ENCODE results near the gene DPP7. TPM values are rescaled to one million over a fixed set of nuclear protein-coding genes. Genes with fewer than 3 reads are reported as not detected.
A peak's percentile ranks its signal among the peaks of the same experiment; 100 is the strongest.

The DPP7 gene
- total and polyA plus RNA-seq, 10 of the 15 experiments (the other 5 are each of a cell fraction or from before 2014, with no cell fraction given): 0.68 to 245 (median 106) TPM

DNA sequence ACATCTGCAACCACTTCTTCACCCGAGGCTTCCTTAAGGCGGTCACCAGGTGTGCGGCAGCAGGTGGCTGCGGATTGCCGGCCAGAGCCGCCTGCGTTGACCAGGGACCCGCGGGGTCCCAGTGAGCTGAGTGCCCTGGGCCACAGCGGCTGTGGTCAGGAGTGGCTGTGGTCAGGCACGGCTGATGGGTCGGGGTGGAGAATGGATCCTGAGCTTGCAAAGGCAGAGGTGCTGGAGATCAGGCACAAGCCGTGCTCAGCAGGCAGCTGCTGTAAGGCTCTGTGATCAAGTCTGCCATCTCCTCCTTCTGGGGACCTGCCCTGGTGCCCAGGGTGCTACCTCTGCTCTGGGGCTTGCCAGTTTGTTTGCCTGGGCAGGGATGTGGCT is 35.1 kb downstream of the DPP7 start:
- Histone ChIP-seq H3K9me3 (replicated peaks; ENCODE audit: control insufficient read depth, insufficient read depth, low read length) (no peaks in the 10 kb centered on the region), H3K27ac (ENCODE audit: control insufficient read depth, insufficient read depth) (no peak overlapping the region), H3K4me1 (ENCODE audit: control insufficient read depth, insufficient read depth, low read length) (peaks cover 36% of the 10 kb centered on the region), H3K79me2 (ENCODE audit: control insufficient read depth, insufficient read depth, low read length) (peaks cover 8% of the 10 kb centered on the region), H2AFZ (ENCODE audit: control insufficient read depth, low read depth, low read length) (no peak overlapping the region), H3K36me3 (ENCODE audit: control insufficient read depth in 2 of 2, insufficient read depth in 2 of 2, low read length in 1 of 2) (peaks cover 0 to 5% of the 10 kb centered on the region in 2 experiments; a peak in 3 of 4 replicates), H3K4me2 (ENCODE audit: control insufficient read depth, insufficient read depth) (peak overlapping the region; percentile 30; the same call in 1 of the 2 replicates), H3K4me3 (no peak overlapping the region), H3K9ac (ENCODE audit: control insufficient read depth, insufficient read depth, low read length) (no peak overlapping the region), H3K27me3 (replicated peaks in 1 of 2; ENCODE audit: control insufficient read depth in 2 of 2, insufficient read depth in 2 of 2, low read length in 1 of 2) (no peaks in the 10 kb centered on the region), H4K20me1 (ENCODE audit: control insufficient read depth, insufficient read depth) (no peaks in the 10 kb centered on the region; the same call in 1 of the 2 replicates)
- no peak for ATAC-seq
- in situ Hi-C loops (cut with MboI): no loop called here
- CTCF ChIA-PET: no interaction called here
- RAD21 ChIA-PET (ENCODE audit: unreplicated experiment): interaction anchor here (0.6 kb wide), 1 partner anchor 12 kb away, joined by 3 read pairs; no protein-coding TSS in a partner anchor
- TF ChIP-seq, protein P1, sequence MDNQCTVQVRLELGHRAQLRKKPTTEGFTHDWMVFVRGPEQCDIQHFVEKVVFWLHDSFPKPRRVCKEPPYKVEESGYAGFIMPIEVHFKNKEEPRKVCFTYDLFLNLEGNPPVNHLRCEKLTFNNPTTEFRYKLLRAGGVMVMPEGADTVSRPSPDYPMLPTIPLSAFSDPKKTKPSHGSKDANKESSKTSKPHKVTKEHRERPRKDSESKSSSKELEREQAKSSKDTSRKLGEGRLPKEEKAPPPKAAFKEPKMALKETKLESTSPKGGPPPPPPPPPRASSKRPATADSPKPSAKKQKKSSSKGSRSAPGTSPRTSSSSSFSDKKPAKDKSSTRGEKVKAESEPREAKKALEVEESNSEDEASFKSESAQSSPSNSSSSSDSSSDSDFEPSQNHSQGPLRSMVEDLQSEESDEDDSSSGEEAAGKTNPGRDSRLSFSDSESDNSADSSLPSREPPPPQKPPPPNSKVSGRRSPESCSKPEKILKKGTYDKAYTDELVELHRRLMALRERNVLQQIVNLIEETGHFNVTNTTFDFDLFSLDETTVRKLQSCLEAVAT (IDR thresholded peaks at IDR 0.05): no peak
- TF ChIP-seq NBN (IDR thresholded peaks at IDR 0.05) (no peak), KAT2A (conservative IDR thresholded peaks at IDR 0.05; ENCODE audit: control insufficient read depth, low read depth, low read length) (no peak), ZZZ3 (IDR thresholded peaks at IDR 0.05; ENCODE audit: control insufficient read depth, insufficient read length, low read depth) (no peak), FOXK2 (IDR thresholded peaks at IDR 0.05) (no peak), EGR1 (IDR thresholded peaks at IDR 0.05; ENCODE audit: borderline replicate concordance in 1 of 2, low read depth in 2 of 2, low read length in 2 of 2) (no peak), YBX1 (IDR thresholded peaks at IDR 0.05) (no peak), JUNB (IDR thresholded peaks at IDR 0.05) (no peak), FOS (IDR thresholded peaks at IDR 0.05; ENCODE audit: borderline replicate concordance, extremely low read depth, insufficient read length) (no peak), BHLHE40 (IDR thresholded peaks at IDR 0.05; ENCODE audit: borderline replicate concordance in 1 of 2, low read depth in 2 of 2, low read length in 1 of 2) (no peak)
- TF ChIP-seq, protein P2, sequence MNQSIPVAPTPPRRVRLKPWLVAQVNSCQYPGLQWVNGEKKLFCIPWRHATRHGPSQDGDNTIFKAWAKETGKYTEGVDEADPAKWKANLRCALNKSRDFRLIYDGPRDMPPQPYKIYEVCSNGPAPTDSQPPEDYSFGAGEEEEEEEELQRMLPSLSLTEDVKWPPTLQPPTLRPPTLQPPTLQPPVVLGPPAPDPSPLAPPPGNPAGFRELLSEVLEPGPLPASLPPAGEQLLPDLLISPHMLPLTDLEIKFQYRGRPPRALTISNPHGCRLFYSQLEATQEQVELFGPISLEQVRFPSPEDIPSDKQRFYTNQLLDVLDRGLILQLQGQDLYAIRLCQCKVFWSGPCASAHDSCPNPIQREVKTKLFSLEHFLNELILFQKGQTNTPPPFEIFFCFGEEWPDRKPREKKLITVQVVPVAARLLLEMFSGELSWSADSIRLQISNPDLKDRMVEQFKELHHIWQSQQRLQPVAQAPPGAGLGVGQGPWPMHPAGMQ (IDR thresholded peaks at IDR 0.05; ENCODE audit: borderline replicate concordance): no peak
- TF ChIP-seq, protein P3, sequence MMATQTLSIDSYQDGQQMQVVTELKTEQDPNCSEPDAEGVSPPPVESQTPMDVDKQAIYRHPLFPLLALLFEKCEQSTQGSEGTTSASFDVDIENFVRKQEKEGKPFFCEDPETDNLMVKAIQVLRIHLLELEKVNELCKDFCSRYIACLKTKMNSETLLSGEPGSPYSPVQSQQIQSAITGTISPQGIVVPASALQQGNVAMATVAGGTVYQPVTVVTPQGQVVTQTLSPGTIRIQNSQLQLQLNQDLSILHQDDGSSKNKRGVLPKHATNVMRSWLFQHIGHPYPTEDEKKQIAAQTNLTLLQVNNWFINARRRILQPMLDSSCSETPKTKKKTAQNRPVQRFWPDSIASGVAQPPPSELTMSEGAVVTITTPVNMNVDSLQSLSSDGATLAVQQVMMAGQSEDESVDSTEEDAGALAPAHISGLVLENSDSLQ (IDR thresholded peaks at IDR 0.05): no peak
- TF ChIP-seq, protein P4, sequence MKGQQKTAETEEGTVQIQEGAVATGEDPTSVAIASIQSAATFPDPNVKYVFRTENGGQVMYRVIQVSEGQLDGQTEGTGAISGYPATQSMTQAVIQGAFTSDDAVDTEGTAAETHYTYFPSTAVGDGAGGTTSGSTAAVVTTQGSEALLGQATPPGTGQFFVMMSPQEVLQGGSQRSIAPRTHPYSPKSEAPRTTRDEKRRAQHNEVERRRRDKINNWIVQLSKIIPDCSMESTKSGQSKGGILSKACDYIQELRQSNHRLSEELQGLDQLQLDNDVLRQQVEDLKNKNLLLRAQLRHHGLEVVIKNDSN (IDR thresholded peaks at IDR 0.05; ENCODE audit: borderline replicate concordance, extremely low read length, insufficient read depth, low read depth, low read length): no peak
- 92% methylated on average over 13 of the region's 13 CpGs for WGBS (ENCODE audit: insufficient coverage, insufficient replicate concordance, low lambda C conversion rate, missing lambda C conversion rate)
- intact Hi-C loops (cut with micrococcal nuclease; ENCODE audit: unreplicated experiment): no loop called here
- no TSS peak for BruUV-seq (replicated peaks)
- no peak for DNase-seq (ENCODE audit: low read depth, low spot score)
- POLR2A ChIA-PET: no interaction called here
- no peak for FAIRE-seq
- SMC1A ChIA-PET (ENCODE audit: uncharacterized antibody, unreplicated experiment): no interaction called here
